ENCODE results near the gene KIF22.

DNA sequence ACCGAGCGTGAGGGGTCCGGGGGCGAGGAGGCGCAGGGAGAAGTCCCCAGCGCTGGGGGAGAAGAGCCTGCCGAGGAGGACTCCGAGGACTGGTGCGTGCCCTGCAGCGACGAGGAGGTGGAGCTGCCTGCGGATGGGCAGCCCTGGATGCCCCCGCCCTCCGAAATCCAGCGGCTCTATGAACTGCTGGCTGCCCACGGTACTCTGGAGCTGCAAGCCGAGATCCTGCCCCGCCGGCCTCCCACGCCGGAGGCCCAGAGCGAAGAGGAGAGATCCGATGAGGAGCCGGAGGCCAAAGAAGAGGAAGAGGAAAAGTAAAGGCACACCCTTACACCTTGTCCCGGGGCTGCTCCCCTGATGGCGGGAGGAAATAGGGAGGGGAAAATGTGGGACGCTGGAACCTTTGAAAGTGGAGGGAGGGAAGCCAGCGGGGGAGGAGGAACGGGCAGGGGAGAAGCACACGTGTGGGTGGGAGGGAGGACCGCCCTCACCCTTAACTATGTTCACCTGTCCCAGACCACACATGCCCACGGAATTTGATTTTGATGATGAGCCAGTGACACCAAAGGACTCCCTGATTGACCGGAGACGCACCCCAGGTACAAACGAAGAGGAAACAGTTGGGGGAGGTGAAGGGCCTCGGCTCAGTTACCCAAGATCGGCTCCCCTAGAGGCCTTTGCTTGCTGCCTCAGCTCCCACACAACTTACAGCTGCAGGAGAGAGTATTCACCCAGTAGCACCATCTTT lies 26.3 kb downstream of the KIF22 start:
- TF ChIP-seq POLR2AphosphoS5 (IDR thresholded peaks at IDR 0.05; ENCODE audit: low read depth, low read length), result no peak
- no peak for TF ChIP-seq POLR2A (IDR thresholded peaks at IDR 0.05; ENCODE audit: low read depth, low read length)

All from GM12892 (cell line).